GM12801 (cell line): ENCODE results near the gene CLHC1.

Experiments
- CTCF ChIP-seq: IDR thresholded peaks from one replicate; pipeline ENCODE4 v1.5.1; 2011; ENCODE audit warnings: control low read depth; ENCODE audit not compliant: insufficient read length; ENCODE audit errors: extremely low read depth

CLHC1 gene

GRCh38 chr2:55147531-55147930, 84.6 kb downstream of the CLHC1 start:
- no peak for TF ChIP-seq CTCF

- no peak for TF ChIP-seq CTCF
Measured at GRCh38 chr2:55147041-55147440, 85.1 kb downstream of the CLHC1 start.

GRCh38 chr2:55146263-55146662, 85.8 kb downstream of the CLHC1 start:
- no peak for TF ChIP-seq CTCF

- TF ChIP-seq CTCF, result no peak
Measured at GRCh38 chr2:55144922-55145820, 86.9 kb downstream of the CLHC1 start.

GRCh38 chr2:55142518-55142917, 89.6 kb downstream of the CLHC1 start:
- no peak for TF ChIP-seq CTCF

- no peak for TF ChIP-seq CTCF
Measured at GRCh38 chr2:55141572-55142413, 90.3 kb downstream of the CLHC1 start.
